Stimulated activated CD8-positive, alpha-beta memory T cell treated with anti-CD3 and anti-CD28 coated beads, Interleukin-12 subunit alpha, Interleukin-12 subunit beta, amount 100 ng/mL, for 1 hour (primary cell): ENCODE data around the gene ICA1L.

Experiments used
- DNase-seq: peaks from one replicate; pipeline ENCODE4 v3.0.0-alpha.2; 2020; ENCODE audit warnings: low read depth

Gene ICA1L

GRCh38 chr2:202736826-202737225 is 134.7 kb downstream of the ICA1L start:
- DNase-seq, result no peak

GRCh38 chr2:202726070-202726469 is 145.5 kb downstream of the ICA1L start:
- DNase-seq, result no peak

DNA sequence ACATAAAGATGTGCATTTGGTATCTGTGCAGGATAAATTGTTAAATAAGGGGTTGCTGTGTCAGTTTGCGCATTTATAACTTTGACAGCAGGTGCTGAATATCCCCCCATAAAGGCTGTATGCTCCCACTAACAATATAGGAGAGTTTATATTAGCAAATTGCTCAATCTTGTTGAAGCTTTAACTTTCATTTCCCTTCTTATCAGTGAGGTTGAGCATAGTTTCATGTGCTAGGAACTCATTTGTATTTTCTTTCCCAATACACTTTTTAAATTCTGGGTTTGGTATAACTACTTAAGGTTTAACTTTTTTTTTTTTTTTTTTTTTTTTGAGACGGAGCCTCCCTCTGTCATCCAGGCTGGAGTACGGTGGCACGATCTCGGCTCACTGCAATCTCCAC is 147.8 kb downstream of the ICA1L start:
- no peak for DNase-seq
